Left colon (tissue), 2 donors: ENCODE results near the gene CCL13. TPM values are rescaled to one million over a fixed set of nuclear protein-coding genes. Genes with fewer than 3 reads are reported as not detected.
"Not testable (repeated sequence)": the region's sequence is repeated elsewhere in the genome, so short reads cannot be mapped to it uniquely, and the experiment has no call there.

ENCODE experiments used
- ATAC-seq: fragments of 200-7000 bp; cut with Tn5 transposase; one replicate; pipeline ENCODE4 v1.9.1; 2020; ENCODE audit warnings: mild to moderate bottlenecking, moderate library complexity
- DNase-seq, 2 donors: peaks; one replicate each; pipeline ENCODE4 v3.0.0-alpha.2; 2020
- intact Hi-C, 2 donors: fragments of 100-400 bp; cut with DNase I in 1 of 2; cut with micrococcal nuclease in 1 of 2; formaldehyde crosslinking; loops; one replicate each; pipeline versions ENCODE4 v1.11.2 to v1.14.0; 2022; cut with DNase I, micrococcal nuclease
- long read RNA-seq: library from polyadenylated mRNA; unstranded; transcript quantifications from one replicate; pipeline ENCODE4 v2.0.0, GENCODE V29; 2021
- total RNA-seq, 2 donors: library from RNA; stranded (reverse); fragmentation: NEBNext Ultra II Directional; extraction: Animal tissue kit (Norgen Biotek cat#: 25700); gene quantifications; one replicate each; pipeline ENCODE4 v1.2.1, GENCODE V29; 2021
- donor health status: DM: no; HTN: no; CAD: no.
- donor health status: DM: yes; HTN: yes; CAD: no.

The CCL13 gene
- total RNA-seq, result 1 to 10 TPM; 2.6 to 7.3 TPM
- long read RNA-seq, result 0 reads

DNA sequence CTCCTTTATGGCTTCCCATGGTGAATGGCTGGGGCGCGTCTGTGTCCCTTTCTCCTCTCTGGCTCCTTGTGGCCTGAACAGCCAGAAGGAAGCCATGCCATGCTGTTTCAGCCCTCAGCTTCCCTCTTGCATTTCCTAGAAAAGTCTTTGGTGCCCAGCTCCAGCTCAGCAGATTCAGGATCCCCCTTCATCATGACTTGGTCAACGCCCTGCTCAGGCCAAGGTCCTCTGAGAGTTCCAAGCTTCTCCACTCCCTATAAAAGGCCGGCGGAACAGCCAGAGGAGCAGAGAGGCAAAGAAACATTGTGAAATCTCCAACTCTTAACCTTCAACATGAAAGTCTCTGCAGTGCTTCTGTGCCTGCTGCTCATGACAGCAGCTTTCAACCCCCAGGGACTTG lies at the start of gene CCL13:
Gene CCL13, plus strand, starts transcription at position 287 of the 400 bp plus-strand sequence. Its CDS starts 47 bp downstream, at position 334.
- ATAC-seq, result no peak
- DNase-seq, result no peak
- intact Hi-C loops, result no loop called here

- DNase-seq (no peak), ATAC-seq (no peak)
- intact Hi-C loops, result no loop called here
These were observed 49.2 kb upstream of the CCL13 start for GRCh38 chr17:34307110-34307509.

DNA sequence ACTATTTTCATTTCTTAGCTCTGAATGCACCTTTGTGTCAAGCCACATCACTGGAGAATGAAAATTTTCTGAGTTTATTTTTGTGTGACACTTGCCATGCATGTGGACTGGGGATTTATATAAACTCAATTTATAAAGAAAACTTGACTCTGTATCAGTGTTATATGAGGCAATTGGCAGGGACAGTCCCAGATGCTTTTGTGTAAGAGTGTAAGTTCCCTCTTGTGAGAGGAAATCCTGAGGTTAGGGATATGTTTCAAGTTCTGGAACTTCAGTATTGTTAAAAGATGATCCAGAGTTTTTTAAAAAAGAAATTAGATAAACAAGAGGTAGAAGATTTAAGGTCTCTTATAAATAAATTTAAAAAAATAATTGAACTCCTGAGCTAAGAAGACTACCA lies 47.9 kb upstream of the CCL13 start:
- intact Hi-C loops, result no loop called here

DNA sequence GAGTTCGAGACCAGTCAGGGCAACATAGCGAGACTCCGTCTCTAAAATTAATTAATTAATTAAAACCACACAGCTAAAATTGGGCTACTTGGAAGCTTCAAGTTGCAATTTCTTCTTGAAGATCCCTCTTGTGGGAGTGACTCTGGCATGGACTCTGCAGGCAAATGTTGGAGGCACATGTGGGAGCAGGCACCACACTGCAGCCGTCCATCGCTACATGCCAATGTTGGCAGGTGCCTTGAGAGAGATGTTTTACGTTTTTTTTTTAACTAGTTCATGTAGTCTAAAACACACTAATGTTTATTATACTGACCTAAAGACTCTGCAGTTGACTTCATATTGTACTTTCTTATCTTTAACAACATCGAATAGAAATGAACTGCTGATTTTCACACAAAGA lies 45.0 kb upstream of the CCL13 start:
- DNase-seq (no peak), ATAC-seq (no peak)
- intact Hi-C loops, result no loop called here

More for the DNA sequence above, 47.9 kb upstream of the CCL13 start:
- no peak for DNase-seq
- ATAC-seq, result no peak

DNA sequence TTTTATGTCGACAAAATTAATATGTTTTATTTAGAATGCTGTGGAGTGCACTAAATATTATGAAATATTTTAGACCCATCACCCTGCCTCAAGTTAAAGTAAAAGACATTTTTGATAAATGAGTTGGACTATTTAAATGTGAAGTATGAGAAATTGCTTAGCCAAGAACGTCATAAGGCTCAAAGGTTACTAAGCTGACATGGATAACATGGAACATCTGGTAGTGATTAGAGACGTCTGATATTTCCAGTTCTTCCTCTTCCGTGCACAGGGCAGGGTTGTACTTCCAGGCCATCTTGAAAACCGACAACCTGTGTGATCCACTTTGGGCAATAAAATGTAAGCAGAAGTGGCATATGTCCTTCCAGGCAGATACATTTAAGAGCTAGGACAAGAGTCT lies 44.2 kb upstream of the CCL13 start:
- ATAC-seq (no peak), DNase-seq (no peak)
- intact Hi-C loops, result no loop called here

DNA sequence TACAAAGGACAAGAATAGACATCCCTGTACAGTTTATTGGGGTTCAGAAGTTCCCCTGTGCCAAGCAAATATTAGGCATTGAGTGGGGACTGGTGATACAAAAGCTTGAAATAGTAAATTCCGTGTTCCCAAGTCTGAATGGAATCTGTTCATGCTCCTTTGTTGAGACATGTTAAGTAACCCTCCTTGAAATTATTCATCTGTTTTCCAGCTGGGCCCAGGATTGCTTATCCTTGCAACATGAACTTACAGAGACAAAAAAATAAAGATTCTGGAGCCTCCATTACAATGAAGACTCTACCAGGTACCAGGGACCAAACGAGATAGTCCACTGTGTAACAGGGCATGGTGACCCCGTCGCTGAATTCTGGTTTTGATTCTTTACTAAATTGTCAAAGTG lies 43.1 kb upstream of the CCL13 start:
- ATAC-seq, result no peak
- no peak for DNase-seq
- intact Hi-C loops, result no loop called here

GRCh38 chr17:34314279-34314678 lies 42.0 kb upstream of the CCL13 start:
- peak in 1 of 2 donors; percentile 32 for DNase-seq
- intact Hi-C loops, result no loop called here

GRCh38 chr17:34318474-34318873 lies 37.8 kb upstream of the CCL13 start:
- intact Hi-C loops, result no loop called here
- no peak for DNase-seq
- no peak for ATAC-seq

More at GRCh38 chr17:34314279-34314678, 42.0 kb upstream of the CCL13 start:
- ATAC-seq, result no peak

GRCh38 chr17:34319039-34319483 lies 37.2 kb upstream of the CCL13 start, which contains the start of gene CCL8:
TSS of gene CCL8 (plus strand) at chr17:34319435. CDS start at chr17:34319502, 67 bp downstream.
- DNase-seq (no peak), ATAC-seq (no peak)
- intact Hi-C loops, result no loop called here

GRCh38 chr17:34321964-34322363 lies 34.3 kb upstream of the CCL13 start:
- no peak for DNase-seq
- no peak for ATAC-seq
- intact Hi-C loops, result no loop called here

GRCh38 chr17:34327580-34327979 lies 28.7 kb upstream of the CCL13 start:
- ATAC-seq, DNase-seq, intact Hi-C loops: not testable (repeated sequence)

GRCh38 chr17:34337701-34338100 lies 18.6 kb upstream of the CCL13 start:
- intact Hi-C loops, result no loop called here
- ATAC-seq (no peak), DNase-seq (no peak)

DNA sequence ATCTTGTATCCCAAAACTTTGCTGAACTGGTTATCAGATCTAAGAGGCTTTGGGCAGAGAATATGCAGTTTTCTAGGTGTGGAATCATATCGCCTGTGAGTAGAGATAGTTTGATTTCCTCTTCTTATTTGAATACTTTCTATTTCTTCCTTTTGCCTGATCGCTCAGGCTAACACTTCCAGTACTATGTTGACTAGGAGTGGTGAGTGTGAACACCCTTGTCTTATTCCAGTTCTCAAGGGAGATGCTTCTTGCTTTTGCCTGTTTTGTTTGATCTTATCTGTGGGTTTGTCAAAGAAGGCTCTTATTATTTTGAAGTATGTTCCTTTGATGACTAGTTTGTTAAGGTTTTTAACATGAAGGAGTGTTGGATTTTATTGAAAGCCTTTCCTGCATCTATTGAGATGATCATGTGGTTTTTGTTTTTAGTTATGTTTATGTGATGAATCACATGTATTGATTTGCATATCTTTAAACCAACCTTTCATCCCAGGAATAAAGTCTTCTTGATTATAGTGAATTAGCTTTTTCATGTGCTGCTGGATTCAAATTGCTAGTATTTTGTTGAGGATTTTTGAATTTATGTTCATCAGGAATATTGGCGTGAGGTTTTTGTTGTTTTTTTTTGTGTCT lies 17.0 kb upstream of the CCL13 start:
- ATAC-seq (no peak), DNase-seq (no peak)
- intact Hi-C loops, result no loop called here

DNA sequence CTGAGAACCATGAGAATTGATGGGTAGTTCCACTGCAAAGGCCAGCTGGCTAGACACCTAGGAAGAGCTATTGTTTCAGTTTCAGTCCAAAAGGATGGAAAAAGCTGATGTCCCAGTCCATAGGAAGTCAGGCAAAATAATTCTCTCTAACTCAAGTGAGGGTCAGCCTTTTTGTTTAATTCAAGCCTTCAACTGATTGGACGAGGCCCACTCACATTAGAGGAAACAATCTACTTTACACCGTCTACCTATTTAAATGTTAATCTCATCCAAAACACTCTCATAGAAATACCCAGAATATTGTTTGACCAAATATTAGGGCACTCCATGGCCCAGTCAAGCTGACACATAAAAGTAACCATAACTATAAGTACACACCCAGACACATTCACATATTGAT lies 14.4 kb upstream of the CCL13 start:
- ATAC-seq (no peak), DNase-seq (no peak)
- intact Hi-C loops, result no loop called here

DNA sequence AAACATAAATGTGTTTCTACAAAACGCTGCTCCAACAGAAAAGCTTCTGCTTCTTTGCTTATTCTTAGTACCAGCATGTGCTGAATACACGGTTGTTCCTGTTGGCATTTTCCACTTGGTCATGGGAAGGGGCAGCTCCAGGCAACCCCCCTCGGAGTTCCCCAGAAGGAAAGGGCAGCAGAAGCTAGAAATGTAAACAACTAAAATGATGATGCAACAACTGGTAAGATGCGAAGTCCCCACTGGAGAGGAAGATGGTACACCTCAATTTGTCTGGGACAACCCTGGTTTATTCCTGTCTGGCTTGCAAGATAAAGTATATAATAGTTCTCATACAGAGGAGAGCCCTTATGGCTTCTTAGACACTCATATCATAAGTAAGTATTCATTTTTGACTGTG lies 9.2 kb upstream of the CCL13 start:
- intact Hi-C loops, result no loop called here
- ATAC-seq (no peak), DNase-seq (no peak)

- DNase-seq (no peak), ATAC-seq (no peak)
- intact Hi-C loops, result no loop called here
These were observed 6.5 kb upstream of the CCL13 start for GRCh38 chr17:34349751-34350150.

DNA sequence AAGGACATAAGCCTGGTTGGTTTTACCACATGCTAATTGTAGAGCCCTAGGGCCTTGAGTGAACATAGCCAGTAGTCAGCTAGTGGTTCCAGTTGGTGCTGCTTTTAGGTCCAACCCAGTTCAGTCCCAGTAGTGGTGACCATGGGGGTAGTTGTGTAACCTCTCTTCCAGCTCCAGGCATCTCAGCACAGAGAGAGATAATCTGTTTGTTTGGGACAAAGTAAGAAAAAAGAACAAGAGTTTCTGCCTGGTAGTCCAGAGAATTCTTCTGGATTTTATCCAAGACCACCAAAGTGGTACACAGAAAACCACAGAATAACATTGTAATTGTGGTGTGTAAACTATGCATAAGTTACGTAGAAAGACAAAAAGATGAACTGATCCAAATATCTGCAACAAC lies 5.2 kb upstream of the CCL13 start:
- ATAC-seq (no peak), DNase-seq (no peak)
- intact Hi-C loops, result no loop called here

DNA sequence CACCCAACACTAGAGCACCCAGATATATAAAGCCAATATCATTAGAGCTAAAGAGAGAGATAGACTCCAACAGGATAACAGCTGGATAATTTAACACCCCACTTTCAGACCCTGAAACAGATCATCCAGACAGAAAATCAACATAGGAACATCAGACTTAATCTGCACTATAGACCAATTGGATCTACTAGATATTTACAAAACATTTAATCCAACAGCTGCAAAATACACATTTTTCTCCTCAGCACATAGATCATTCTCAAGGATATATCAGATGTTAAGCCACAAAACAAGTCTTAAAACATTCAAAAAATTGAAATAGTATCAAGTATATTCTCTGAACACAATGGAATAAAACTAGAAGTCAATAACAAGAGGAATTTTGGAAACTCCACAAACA lies 4.1 kb upstream of the CCL13 start:
- no peak for DNase-seq
- intact Hi-C loops, result no loop called here
- ATAC-seq, result no peak

GRCh38 chr17:34354637-34355036 lies 1.6 kb upstream of the CCL13 start:
- DNase-seq, result no peak
- intact Hi-C loops, result no loop called here
- no peak for ATAC-seq

GRCh38 chr17:34357398-34357797 lies 1.1 kb downstream of the CCL13 start:
- ATAC-seq, result no peak
- intact Hi-C loops, result no loop called here

GRCh38 chr17:34358631-34359030 lies 2.4 kb downstream of the CCL13 start:
- DNase-seq, result no peak
- ATAC-seq, result no peak
- intact Hi-C loops, result no loop called here

More at GRCh38 chr17:34357398-34357797, 1.1 kb downstream of the CCL13 start:
- DNase-seq, result no peak
